ENCODE results near the gene PDZD2.

The PDZD2 gene

GRCh38 chr5:31936683-31937082, 297.8 kb downstream of the PDZD2 start:
- TF ChIP-seq CTCF (IDR thresholded peaks at IDR 0.05; ENCODE audit: low read depth, low read length), result no peak
- no peak overlapping the region for H3K4me3 ChIP-seq (ENCODE audit: low read depth, low read length)

- no peak overlapping the region for H3K4me3 ChIP-seq (ENCODE audit: low read depth, low read length)
- no peak for TF ChIP-seq CTCF (IDR thresholded peaks at IDR 0.05; ENCODE audit: low read depth, low read length)
These were observed 298.3 kb downstream of the PDZD2 start for GRCh38 chr5:31937226-31937625.

GRCh38 chr5:31937703-31938102, 298.8 kb downstream of the PDZD2 start:
- H3K4me3 ChIP-seq (ENCODE audit: low read depth, low read length), result no peak overlapping the region
- TF ChIP-seq CTCF (IDR thresholded peaks at IDR 0.05; ENCODE audit: low read depth, low read length), result no peak

GRCh38 chr5:31939151-31939550, 300.2 kb downstream of the PDZD2 start:
- TF ChIP-seq CTCF (IDR thresholded peaks at IDR 0.05; ENCODE audit: low read depth, low read length), result no peak
- H3K4me3 ChIP-seq (ENCODE audit: low read depth, low read length), result no peak overlapping the region

- no peak for TF ChIP-seq CTCF (IDR thresholded peaks at IDR 0.05; ENCODE audit: low read depth, low read length)
- H3K4me3 ChIP-seq (ENCODE audit: low read depth, low read length), result no peak overlapping the region
These were observed 302.3 kb downstream of the PDZD2 start for GRCh38 chr5:31941151-31941755.

GRCh38 chr5:31942546-31942945, 303.6 kb downstream of the PDZD2 start:
- no peak for TF ChIP-seq CTCF (IDR thresholded peaks at IDR 0.05; ENCODE audit: low read depth, low read length)
- H3K4me3 ChIP-seq (ENCODE audit: low read depth, low read length), result no peak overlapping the region

GRCh38 chr5:31944684-31945445, 305.9 kb downstream of the PDZD2 start:
- no peak overlapping the region for H3K4me3 ChIP-seq (ENCODE audit: low read depth, low read length)
- no peak for TF ChIP-seq CTCF (IDR thresholded peaks at IDR 0.05; ENCODE audit: low read depth, low read length)

Data from WI38 (cell line).